Liver (tissue), 9 donors: Measurements from ENCODE around the gene TRIM71. TPM values are rescaled to one million over a fixed set of nuclear protein-coding genes. Genes with fewer than 3 reads are reported as not detected.
"Not testable (repeated sequence)": the region's sequence is repeated elsewhere in the genome, so short reads cannot be mapped to it uniquely, and the experiment has no call there.

Experiments used
- DNase-seq: peaks from one replicate; pipeline ENCODE4 v3.0.0-alpha.2; 2017; ENCODE audit warnings: low spot score
- H3K27ac ChIP-seq, 2 donors: one replicate each; pipeline ENCODE4 v1.7.0; 2013; ENCODE audit warnings: inconsistent platforms in 2 of 2, low read length in 2 of 2, control low read depth in 1 of 2, low read depth in 1 of 2, mild to moderate bottlenecking in 1 of 2
- H3K27me3 ChIP-seq, 4 donors: one replicate each; pipeline versions ENCODE4 v1.6.1 to v1.7.0; 2013; ENCODE audit warnings: low read length in 3 of 4, inconsistent platforms in 1 of 4, mild to moderate bottlenecking in 1 of 4, moderate library complexity in 1 of 4; ENCODE audit not compliant: control insufficient read depth in 4 of 4, insufficient read depth in 4 of 4
- H3K36me3 ChIP-seq, 4 donors: one replicate each; pipeline versions ENCODE4 v1.6.1 to v1.7.0; 2013; ENCODE audit warnings: low read length in 3 of 4, mild to moderate bottlenecking in 3 of 4, low read depth in 1 of 4, moderate library complexity in 1 of 4; ENCODE audit not compliant: control insufficient read depth in 4 of 4, insufficient read depth in 3 of 4
- H3K4me1 ChIP-seq, 4 donors: one replicate each; pipeline versions ENCODE4 v1.6.1 to v1.7.0; 2013; ENCODE audit warnings: low read length in 3 of 4, mild to moderate bottlenecking in 3 of 4, moderate library complexity in 1 of 4; ENCODE audit not compliant: control insufficient read depth in 4 of 4, insufficient read depth in 4 of 4
- H3K4me3 ChIP-seq, 3 donors: one replicate each; pipeline versions ENCODE4 v1.6.1 to v1.7.0; 2013; ENCODE audit warnings: low read length in 3 of 3, control low read depth in 1 of 3, low read depth in 1 of 3, mild to moderate bottlenecking in 1 of 3
- H3K9ac ChIP-seq, 2 donors: one replicate each; pipeline ENCODE4 v1.7.0; 2013; ENCODE audit warnings: low read length in 2 of 2, mild to moderate bottlenecking in 2 of 2, moderate library complexity in 2 of 2, control low read depth in 1 of 2, low read depth in 1 of 2
- H3K9me3 ChIP-seq, 4 donors: one replicate each; pipeline versions ENCODE4 v1.6.1 to v1.7.0; 2013; ENCODE audit warnings: low read length in 3 of 4; ENCODE audit not compliant: control insufficient read depth in 4 of 4
- ATF3 ChIP-seq: IDR thresholded peaks from 2 replicates; pipeline ENCODE4 v1.6.1; 2016; ENCODE audit warnings: antibody characterized with exemption
- EGR1 ChIP-seq, 2 donors: IDR thresholded peaks; 2 replicates each; pipeline ENCODE4 v1.6.1; 2016 to 2018; ENCODE audit warnings: antibody characterized with exemption in 2 of 2, low read depth in 2 of 2
- FOXA1 ChIP-seq: IDR thresholded peaks from 2 replicates; pipeline ENCODE4 v1.6.1; 2016; ENCODE audit warnings: antibody characterized with exemption
- FOXA2 ChIP-seq: IDR thresholded peaks from 2 replicates; pipeline ENCODE4 v1.6.1; 2016; ENCODE audit warnings: antibody characterized with exemption
- GABPA ChIP-seq, 2 donors: IDR thresholded peaks in 1 of 2; conservative IDR thresholded peaks in 1 of 2; 2 replicates each; pipeline ENCODE4 v1.6.1; 2016; ENCODE audit warnings: antibody characterized with exemption in 2 of 2, mild to moderate bottlenecking in 1 of 2, moderate library complexity in 1 of 2
- HNF4A ChIP-seq, 2 donors: conservative IDR thresholded peaks; 2 replicates each; pipeline ENCODE4 v1.6.1; 2016; ENCODE audit warnings: antibody characterized with exemption in 2 of 2, mild to moderate bottlenecking in 2 of 2
- HNF4G ChIP-seq: IDR thresholded peaks from 2 replicates; pipeline ENCODE4 v1.6.1; 2016; ENCODE audit warnings: antibody characterized with exemption
- JUND ChIP-seq, 2 donors: IDR thresholded peaks; 2 replicates each; pipeline ENCODE4 v1.6.1; 2016; ENCODE audit warnings: antibody characterized with exemption in 2 of 2
- NR2F2 ChIP-seq: IDR thresholded peaks from 2 replicates; pipeline ENCODE4 v1.6.1; 2016; ENCODE audit warnings: antibody characterized with exemption
- RAD21 ChIP-seq, 2 donors: IDR thresholded peaks; 2 replicates each; pipeline ENCODE4 v1.6.1; 2016; ENCODE audit warnings: antibody characterized with exemption in 2 of 2, mild to moderate bottlenecking in 2 of 2
- REST ChIP-seq: IDR thresholded peaks from 2 replicates; pipeline ENCODE4 v1.6.1; 2016; ENCODE audit warnings: antibody characterized with exemption, mild to moderate bottlenecking
- RXRA ChIP-seq, 2 donors: IDR thresholded peaks; 2 replicates each; pipeline ENCODE4 v1.6.1; 2017 to 2018; ENCODE audit warnings: antibody characterized with exemption in 2 of 2, mild to moderate bottlenecking in 1 of 2
- SP1 ChIP-seq: IDR thresholded peaks from 2 replicates; pipeline ENCODE4 v1.6.1; 2018; ENCODE audit warnings: antibody characterized with exemption, mild to moderate bottlenecking
- TAF1 ChIP-seq: conservative IDR thresholded peaks from 2 replicates; pipeline ENCODE4 v1.6.1; 2016; ENCODE audit warnings: antibody characterized with exemption, mild to moderate bottlenecking
- ZBTB33 ChIP-seq: IDR thresholded peaks from 2 replicates; pipeline ENCODE4 v1.6.1; 2016; ENCODE audit warnings: antibody characterized with exemption
- WGBS: extraction: QIAGEN DNeasy Blood & Tissue Kit; methylation state at CpG from one replicate; pipeline ENCODE4 v1.1.7; 2013; 5-methylcytosine and 5-hydroxymethylcytosine counted together
- polyA plus RNA-seq, 2 donors: library from polyadenylated mRNA; stranded (reverse) in 1 of 2; unstranded in 1 of 2; fragments of 200-250 nt in 1 of 2; fragments of >200 nt in 1 of 2; fragmentation: Nextera tagmentation in 1 of 2; extraction: Ambion mirVana in 1 of 2; gene quantifications; one replicate each; pipeline versions ENCODE4 v1.2.1 to v1.2.3, GENCODE V29; 2013 to 2015
- total RNA-seq, 2 donors: library from RNA; depleted of rRNA; stranded (reverse); fragments of >200 nt; gene quantifications; one replicate each; pipeline ENCODE4 v1.2.3, GENCODE V29; 2014
- donor health status: healthy.
- donor health status: healthy.
- donor health status: healthy.
- donor health status: healthy.
- donor health status: healthy.

Gene TRIM71
- total and polyA plus RNA-seq, 4 donors = under 0.01 to 9.1 TPM; not detected in 2

- H3K36me3 ChIP-seq, H3K27ac ChIP-seq, H3K27me3 ChIP-seq, H3K4me1 ChIP-seq, H3K9me3 ChIP-seq, H3K4me3 ChIP-seq, DNase-seq, H3K9ac ChIP-seq: not testable (repeated sequence)
- 95% methylated on average over 5 of the region's 5 CpGs for WGBS
Measured at GRCh38 chr3:32801440-32801839, 16.4 kb upstream of the TRIM71 start.

GRCh38 chr3:32813180-32813579 lies 4.6 kb upstream of the TRIM71 start:
- TF ChIP-seq GABPA (IDR thresholded peaks at IDR 0.05 in 1 of 2, conservative IDR thresholded peaks at IDR 0.05 in 1 of 2) (no peak), ATF3 (no peak), SP1 (no peak), JUND (IDR thresholded peaks at IDR 0.05) (no peak), EGR1 (IDR thresholded peaks at IDR 0.05; ENCODE audit: low read depth in 2 of 2) (no peak), TAF1 (no peak), FOXA1 (no peak), HNF4G (no peak), REST (no peak), RAD21 (IDR thresholded peaks at IDR 0.05) (no peak), ZBTB33 (no peak), HNF4A (conservative IDR thresholded peaks at IDR 0.05) (no peak), RXRA (IDR thresholded peaks at IDR 0.05) (no peak), NR2F2 (no peak), FOXA2 (no peak)
- no peak overlapping the region for H3K27ac ChIP-seq
- H3K9ac ChIP-seq = no peak overlapping the region
- WGBS = 16% methylated on average over 2 of the region's 2 CpGs
- no peaks in the 10 kb centered on the region for H3K9me3 ChIP-seq
- H3K27me3 ChIP-seq = peaks cover 0 to 16% (median 4%) of the 10 kb centered on the region in 4 donors
- no peak for DNase-seq
- H3K36me3 ChIP-seq = no peaks in the 10 kb centered on the region
- H3K4me3 ChIP-seq = no peak overlapping the region
- H3K4me1 ChIP-seq = peaks cover 15 to 18% (median 16%) of the 10 kb centered on the region in 4 donors
